Natural killer cell treated with Interleukin-12 subunit alpha and Interleukin-12 subunit beta and Interleukin-15 and Interleukin-18, amount 100 ng/mL, for 72 hours (primary cell): ENCODE measurements around the gene CRY1. TPM values are rescaled to one million over a fixed set of nuclear protein-coding genes. Genes with fewer than 3 reads are reported as not detected.

ENCODE experiments used
- ATAC-seq, 2 donors: fragments of 150-1000 bp; cut with Tn5 transposase in 1 of 2; sonication (Bioruptor Pico), chemical (Tn5 transposase) in 1 of 2; 2 replicates each; pipeline ENCODE4 v1.10.0; 2021
- DNase-seq: peaks from one replicate; pipeline ENCODE4 v3.0.0; 2022; ENCODE audit warnings: low spot score
- H3K27ac Mint-ChIP-seq, 2 donors: 1 replicate in 1 of 2; 2 replicates in 1 of 2; pipeline ENCODE4 v1.8.0; 2022; ENCODE audit warnings: mixed read lengths in 2 of 2, mild to moderate bottlenecking in 1 of 2, moderate library complexity in 1 of 2
- H3K27me3 Mint-ChIP-seq, 2 donors: 1 replicate in 1 of 2; 2 replicates in 1 of 2; pipeline ENCODE4 v1.8.0; 2022; ENCODE audit warnings: mixed read lengths in 2 of 2
- H3K36me3 Mint-ChIP-seq: one replicate; pipeline ENCODE4 v1.8.0; 2022; ENCODE audit warnings: mixed read lengths
- H3K4me1 Mint-ChIP-seq, 2 donors: 1 replicate in 1 of 2; 2 replicates in 1 of 2; pipeline ENCODE4 v1.8.0; 2022; ENCODE audit warnings: low read depth in 2 of 2, mixed read lengths in 2 of 2, mild to moderate bottlenecking in 1 of 2
- H3K4me3 Mint-ChIP-seq: one replicate; pipeline ENCODE4 v1.8.0; 2022; ENCODE audit warnings: mixed read lengths
- H3K9me3 Mint-ChIP-seq: 2 replicates; pipeline ENCODE4 v1.8.0; 2022; ENCODE audit warnings: mixed read lengths
- total RNA-seq, 2 donors: library from RNA; stranded (reverse); gene quantifications; one replicate each; pipeline ENCODE4 v1.2.3, GENCODE V29; 2022

Gene CRY1
- total RNA-seq, 2 donors from 2014 or later = 11.7 to 22.5 TPM

DNA sequence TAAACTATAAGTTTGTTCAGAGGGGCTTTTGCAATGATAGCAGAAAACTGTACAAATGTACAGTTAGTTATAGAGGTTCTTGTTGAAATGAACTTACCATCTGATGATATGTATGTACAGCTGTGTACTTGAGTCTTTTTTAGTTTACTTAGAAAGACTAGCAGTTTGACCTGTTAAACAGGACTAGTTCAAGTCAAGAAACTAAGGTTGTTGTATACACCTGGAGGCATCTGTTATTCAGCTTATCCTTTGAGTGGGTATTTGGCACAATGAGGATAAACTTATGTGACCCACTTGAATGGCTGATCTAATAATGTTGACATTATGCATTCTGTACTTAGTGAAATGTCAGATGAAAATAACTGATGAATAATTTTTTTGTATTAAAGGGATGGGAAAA is 119.8 kb downstream of the CRY1 start:
- Mint-ChIP-seq H3K27me3 (no peaks in the 10 kb centered on the region), H3K9me3 (no peaks in the 10 kb centered on the region), H3K36me3 (peaks cover 13% of the 10 kb centered on the region), H3K4me3 (no peak overlapping the region), H3K4me1 (peaks cover 9 to 15% of the 10 kb centered on the region in 2 donors), H3K27ac (no peak overlapping the region)
- DNase-seq = no peak
- ATAC-seq = no peak

DNA sequence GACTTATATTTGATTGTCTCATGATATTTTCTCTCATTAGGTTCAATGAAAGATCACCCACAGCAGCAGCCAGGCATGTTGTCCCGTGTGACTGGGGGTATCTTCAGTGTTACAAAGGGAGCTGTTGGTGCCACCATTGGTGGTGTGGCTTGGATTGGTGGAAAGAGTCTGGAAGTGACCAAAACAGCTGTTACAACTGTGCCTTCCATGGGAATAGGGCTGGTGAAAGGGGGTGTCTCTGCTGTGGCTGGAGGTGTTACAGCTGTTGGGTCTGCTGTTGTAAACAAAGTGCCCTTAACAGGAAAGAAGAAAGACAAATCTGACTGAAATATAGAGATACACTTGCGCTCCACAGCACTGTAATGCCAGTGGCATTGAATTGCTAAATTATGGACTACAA is 122.3 kb downstream of the CRY1 start:
- ATAC-seq = no peak
- peaks cover 9 to 15% of the 10 kb centered on the region in 2 donors for H3K4me1 Mint-ChIP-seq
- no peak overlapping the region for H3K27ac Mint-ChIP-seq
- H3K4me3 Mint-ChIP-seq = no peak overlapping the region
- no peak for DNase-seq
- H3K27me3 Mint-ChIP-seq = no peaks in the 10 kb centered on the region
- peaks cover 19% of the 10 kb centered on the region for H3K36me3 Mint-ChIP-seq
- H3K9me3 Mint-ChIP-seq = no peaks in the 10 kb centered on the region

DNA sequence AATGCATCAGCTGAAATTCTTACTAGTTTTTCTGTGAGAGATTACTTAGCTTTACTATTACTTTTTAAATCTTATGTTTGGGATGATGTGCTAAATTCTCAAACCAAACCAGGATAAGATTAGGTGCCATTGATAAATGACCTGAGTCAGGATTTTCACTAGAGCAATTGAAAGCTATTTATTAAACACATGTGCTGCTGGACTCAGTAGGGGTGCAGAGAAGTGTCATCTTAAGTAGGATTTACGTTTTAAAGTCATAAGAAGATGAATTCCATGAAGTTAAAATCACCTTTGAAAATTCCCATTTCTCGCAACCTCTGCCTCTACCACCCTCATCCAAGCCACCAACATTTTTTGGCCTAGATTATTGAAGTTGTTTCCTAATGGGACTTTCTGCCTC is 128.8 kb downstream of the CRY1 start:
- Mint-ChIP-seq H3K36me3 (peaks cover 18% of the 10 kb centered on the region), H3K4me3 (no peak overlapping the region), H3K4me1 (peaks cover 11 to 15% of the 10 kb centered on the region in 2 donors), H3K27me3 (no peaks in the 10 kb centered on the region), H3K9me3 (no peaks in the 10 kb centered on the region), H3K27ac (no peak overlapping the region)
- no peak for ATAC-seq
- DNase-seq = no peak

DNA sequence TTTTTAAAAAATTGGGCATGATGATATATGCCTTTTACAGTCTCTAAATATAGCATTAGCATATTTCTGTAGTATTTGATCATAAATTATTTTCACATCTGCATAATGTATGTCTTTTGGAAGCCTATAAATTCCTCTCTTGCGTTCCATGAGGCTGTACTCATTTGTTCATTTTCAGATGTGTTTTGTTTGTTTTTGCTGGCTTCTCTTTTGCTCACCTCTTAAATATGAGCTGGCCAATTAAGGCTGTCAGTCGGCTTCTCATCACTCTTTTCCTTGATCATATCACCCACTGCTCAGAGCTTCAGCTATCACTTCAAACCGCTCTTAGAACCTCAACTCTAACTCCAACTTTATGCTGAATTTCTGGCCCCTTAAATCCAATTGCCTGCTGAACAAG is 131.1 kb downstream of the CRY1 start:
- DNase-seq = no peak
- no peaks in the 10 kb centered on the region for H3K27me3 Mint-ChIP-seq
- peaks cover 19 to 22% of the 10 kb centered on the region in 2 donors for H3K4me1 Mint-ChIP-seq
- H3K36me3 Mint-ChIP-seq = peaks cover 11% of the 10 kb centered on the region
- H3K27ac Mint-ChIP-seq = no peak overlapping the region
- H3K9me3 Mint-ChIP-seq = no peaks in the 10 kb centered on the region
- H3K4me3 Mint-ChIP-seq = no peak overlapping the region
- ATAC-seq = no peak

GRCh38 chr12:106960443-106960842 is 132.9 kb downstream of the CRY1 start:
- ATAC-seq (no peak), DNase-seq (no peak)
- peaks cover 28 to 30% of the 10 kb centered on the region in 2 donors for H3K4me1 Mint-ChIP-seq
- no peak overlapping the region for H3K4me3 Mint-ChIP-seq
- H3K9me3 Mint-ChIP-seq = no peaks in the 10 kb centered on the region
- H3K27me3 Mint-ChIP-seq = no peaks in the 10 kb centered on the region
- H3K27ac Mint-ChIP-seq = peak overlapping the region in 1 of 2 donors; percentile 9
- H3K36me3 Mint-ChIP-seq = peaks cover 11% of the 10 kb centered on the region

- H3K27me3 Mint-ChIP-seq = no peaks in the 10 kb centered on the region
- no peaks in the 10 kb centered on the region for H3K9me3 Mint-ChIP-seq
- H3K4me3 Mint-ChIP-seq = peak overlapping the region; percentile 99
- DNase-seq (no peak), ATAC-seq (no peak)
- H3K27ac Mint-ChIP-seq = peak overlapping the region; percentile 89 to 98
- peaks cover 7% of the 10 kb centered on the region for H3K36me3 Mint-ChIP-seq
- peaks cover 23 to 24% of the 10 kb centered on the region in 2 donors for H3K4me1 Mint-ChIP-seq
These were observed 135.8 kb downstream of the CRY1 start for GRCh38 chr12:106957583-106957982.

- Mint-ChIP-seq H3K4me1 (peaks cover 18 to 20% of the 10 kb centered on the region in 2 donors), H3K27ac (peak overlapping the region; percentile 89 to 98), H3K27me3 (no peaks in the 10 kb centered on the region), H3K9me3 (no peaks in the 10 kb centered on the region), H3K4me3 (peak overlapping the region; percentile 99), H3K36me3 (peaks cover 4% of the 10 kb centered on the region)
- ATAC-seq = peak in 1 of 2 donors; percentile 58
- DNase-seq = no peak
These were observed 137.2 kb downstream of the CRY1 start for GRCh38 chr12:106956048-106956578.

DNA sequence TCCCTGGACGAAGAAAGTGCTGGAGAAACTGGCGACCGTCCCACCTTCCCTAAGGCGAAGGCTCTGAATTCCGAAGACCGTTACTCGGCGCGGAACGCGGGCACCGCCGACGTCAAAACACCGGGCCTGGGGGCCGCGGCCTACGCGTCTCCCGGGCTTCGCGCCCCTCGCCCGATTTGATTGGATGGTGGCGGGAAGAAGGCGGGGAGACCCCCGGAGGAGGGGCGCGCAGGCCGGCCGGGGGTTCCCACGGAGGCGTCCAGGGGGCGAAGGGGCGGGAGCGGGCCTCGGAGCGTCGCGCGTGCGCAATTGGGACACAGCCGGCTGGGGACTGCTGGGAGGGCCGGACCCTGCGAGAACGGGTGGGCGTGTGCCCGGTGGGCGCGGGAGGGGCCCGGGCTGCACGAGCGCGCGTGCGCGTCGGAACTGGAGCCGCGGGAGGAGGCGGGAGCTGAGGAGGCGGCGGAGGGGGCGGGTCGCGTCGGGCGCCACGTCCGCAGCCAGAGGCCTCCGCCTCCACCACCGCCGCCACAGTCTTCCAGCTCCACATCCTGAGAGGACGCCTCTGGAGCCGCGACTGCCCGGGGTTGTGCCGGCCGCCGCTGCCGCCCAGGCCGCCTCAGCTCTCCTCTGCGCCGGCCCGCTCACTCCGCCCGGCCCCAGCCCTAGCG is 137.8 kb downstream of the CRY1 start, which contains the start of gene TMEM263:
TSS of gene TMEM263 (plus strand) at position 531 of the 671 bp plus-strand sequence. CDS start 11,210 bp downstream, outside the sequence.
- H3K36me3 Mint-ChIP-seq = no peaks in the 10 kb centered on the region
- peak within 1 kb of the TSS; percentile 99 for H3K4me3 Mint-ChIP-seq
- ATAC-seq (peak; percentile 93 to 95), DNase-seq (peak; percentile 98)
- H3K4me1 Mint-ChIP-seq = peaks cover 15 to 16% of the 10 kb centered on the region in 2 donors
- peak within 1 kb of the TSS; percentile 89 to 98 for H3K27ac Mint-ChIP-seq
- no peaks in the 10 kb centered on the region for H3K9me3 Mint-ChIP-seq
- H3K27me3 Mint-ChIP-seq = no peaks in the 10 kb centered on the region

DNA sequence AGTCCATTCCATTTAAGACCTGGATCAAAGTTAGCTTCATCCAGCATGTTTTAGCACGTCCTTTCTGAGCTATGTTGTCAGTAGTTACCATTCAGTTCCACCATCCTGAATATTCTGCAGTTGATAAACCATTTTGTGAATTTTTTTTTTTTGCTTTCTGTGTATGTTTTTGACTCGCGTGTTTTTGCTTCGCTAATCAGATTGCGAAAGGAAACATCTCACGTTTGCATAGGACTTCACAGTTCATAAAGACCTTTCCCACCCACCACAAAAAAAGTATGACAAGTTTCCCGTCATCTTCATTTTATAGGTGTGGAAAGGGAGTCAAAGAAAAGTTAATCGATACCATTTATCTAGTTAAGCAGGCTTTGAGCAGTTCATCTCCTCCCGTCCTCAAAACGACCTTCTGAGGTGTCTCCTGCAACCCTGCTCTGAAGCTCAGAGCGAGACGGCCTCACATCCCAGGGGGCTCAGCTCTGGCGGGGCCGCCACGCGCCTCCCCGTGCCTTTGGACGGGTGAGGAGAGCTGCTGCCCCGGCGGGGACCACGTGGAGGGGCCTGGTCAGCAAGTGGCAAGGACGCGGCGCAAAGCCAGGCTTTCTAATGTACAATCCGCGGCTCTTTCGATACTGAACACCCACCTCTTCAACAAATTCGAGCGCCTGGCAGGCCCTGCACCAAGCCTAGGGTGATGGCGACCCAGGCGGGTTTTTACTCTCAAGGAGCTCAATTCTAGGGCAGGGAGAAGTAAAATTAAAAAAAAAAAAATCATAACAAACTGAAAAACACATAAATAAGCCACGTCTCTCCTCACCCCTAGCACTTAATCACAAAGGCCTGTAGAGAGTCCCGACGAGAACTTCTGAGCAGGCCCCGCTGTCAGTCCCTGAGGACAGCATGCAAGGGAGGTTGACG is 138.6 kb downstream of the CRY1 start:
- no peaks in the 10 kb centered on the region for H3K9me3 Mint-ChIP-seq
- DNase-seq (no peak), ATAC-seq (no peak)
- H3K27ac Mint-ChIP-seq = peak overlapping the region; percentile 87 to 91
- H3K27me3 Mint-ChIP-seq = peaks cover 0 to 6% of the 10 kb centered on the region in 2 donors
- H3K4me1 Mint-ChIP-seq = peaks cover 15 to 16% of the 10 kb centered on the region in 2 donors
- peak overlapping the region; percentile 90 for H3K4me3 Mint-ChIP-seq
- no peaks in the 10 kb centered on the region for H3K36me3 Mint-ChIP-seq

- DNase-seq (no peak), ATAC-seq (no peak)
- H3K4me1 Mint-ChIP-seq = peaks cover 15 to 16% of the 10 kb centered on the region in 2 donors
- H3K36me3 Mint-ChIP-seq = peaks cover 5% of the 10 kb centered on the region
- H3K27ac Mint-ChIP-seq = no peak overlapping the region
- H3K9me3 Mint-ChIP-seq = peaks cover 4% of the 10 kb centered on the region
- peaks cover 3 to 7% of the 10 kb centered on the region in 2 donors for H3K27me3 Mint-ChIP-seq
- no peak overlapping the region for H3K4me3 Mint-ChIP-seq
These were observed 139.7 kb downstream of the CRY1 start for GRCh38 chr12:106953352-106954250.

DNA sequence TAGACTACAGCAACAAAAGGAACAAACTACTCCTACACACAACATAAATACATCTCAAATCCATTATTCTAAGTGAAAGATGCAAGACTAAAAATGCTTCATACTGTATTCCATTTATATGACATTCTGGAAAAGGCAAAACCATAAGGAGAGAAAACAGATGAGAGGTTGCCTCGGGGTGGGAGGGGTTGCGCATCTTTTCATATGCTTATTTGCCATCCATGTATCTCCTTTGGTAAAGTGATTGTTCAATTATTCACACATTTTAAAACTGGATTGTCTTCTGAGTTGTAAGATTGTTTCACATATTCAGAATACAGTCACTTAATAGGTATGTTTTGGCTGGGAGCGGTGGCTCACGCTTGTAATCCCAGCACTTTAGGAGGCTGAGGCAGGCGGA is 142.8 kb downstream of the CRY1 start:
- Mint-ChIP-seq H3K36me3 (peaks cover 5% of the 10 kb centered on the region), H3K27me3 (peaks cover 3 to 7% of the 10 kb centered on the region in 2 donors), H3K27ac (no peak overlapping the region), H3K4me3 (no peak overlapping the region), H3K4me1 (no peaks in the 10 kb centered on the region), H3K9me3 (peaks cover 4% of the 10 kb centered on the region)
- DNase-seq (no peak), ATAC-seq (no peak)

- no peak for ATAC-seq
- peaks cover 10% of the 10 kb centered on the region for H3K36me3 Mint-ChIP-seq
- no peaks in the 10 kb centered on the region for H3K4me1 Mint-ChIP-seq
- peaks cover 4% of the 10 kb centered on the region for H3K9me3 Mint-ChIP-seq
- peaks cover 7% of the 10 kb centered on the region in 2 donors for H3K27me3 Mint-ChIP-seq
- no peak overlapping the region for H3K4me3 Mint-ChIP-seq
- no peak for DNase-seq
- H3K27ac Mint-ChIP-seq = no peak overlapping the region
These were observed 145.9 kb downstream of the CRY1 start for GRCh38 chr12:106947461-106947860.

GRCh38 chr12:106945261-106945851 is 148.0 kb downstream of the CRY1 start:
- H3K36me3 Mint-ChIP-seq = peaks cover 10% of the 10 kb centered on the region
- ATAC-seq (no peak), DNase-seq (no peak)
- no peaks in the 10 kb centered on the region for H3K4me1 Mint-ChIP-seq
- no peak overlapping the region for H3K27ac Mint-ChIP-seq
- H3K4me3 Mint-ChIP-seq = no peak overlapping the region
- H3K27me3 Mint-ChIP-seq = peaks cover 7 to 9% of the 10 kb centered on the region in 2 donors
- peaks cover 4% of the 10 kb centered on the region for H3K9me3 Mint-ChIP-seq
